HCT116 (cell line): ENCODE measurements around the gene DOCK11. TPM values are rescaled to one million over a fixed set of nuclear protein-coding genes. Genes with fewer than 3 reads are reported as not detected.

Experiments used
- ATAC-seq: fragments of 200-7000 bp; cut with Tn5 transposase; 2 replicates; pipeline ENCODE4 v1.9.1; 2020; ENCODE audit warnings: mild to moderate bottlenecking, moderate library complexity
- BruUV-seq: library from RNA; stranded (reverse); fragments of 400-500 nt; replicated peaks from 2 replicates; lab custom pipeline; 2021; lab: Mats Ljungman, UMichigan
- CTCF ChIA-PET: fragments of 300-600 bp; sonication (Branson Sonifier 250); formaldehyde crosslinking; loops from one replicate; lab custom pipeline; 2021; ENCODE audit warnings: antibody characterized with exemption; lab: Charles Lee
- POLR2A ChIA-PET: fragments of 300-600, 350-600 bp; sonication (Branson Sonifier 250); formaldehyde crosslinking; loops from one replicate; lab custom pipeline; 2021; ENCODE audit warnings: antibody characterized with exemption; lab: Charles Lee
- RAD21 ChIA-PET, 2 experiments: fragments of 300-600 bp; sonication (Branson Sonifier 250); formaldehyde crosslinking; loops; one replicate each; lab custom pipeline; 2023; ENCODE audit warnings: low total read pairs in 2 of 2; ENCODE audit not compliant: uncharacterized antibody in 2 of 2, unreplicated experiment in 2 of 2, low non-redundant PET in 1 of 2; lab: Charles Lee
- DNase-seq: peaks from one replicate; pipeline ENCODE4 v3.0.0-alpha.2; 2010; ENCODE audit warnings: low read depth, low spot score
- H2AFZ ChIP-seq: fragments of 200-600 bp; shearing (Covaris generic), sonication (generic); 2 replicates; pipeline ENCODE4 v1.6.1; 2017; ENCODE audit warnings: low read depth, mixed run types, mixed read lengths, antibody characterized with exemption, low read length; ENCODE audit not compliant: poor library complexity, severe bottlenecking
- H3K27ac ChIP-seq: 2 replicates; pipeline ENCODE4 v1.5.1; 2012; ENCODE audit warnings: low read depth, low read length
- H3K27me3 ChIP-seq: fragments of 200-600 bp; sonication (generic); 2 replicates; pipeline ENCODE4 v1.6.1; 2016; ENCODE audit warnings: mixed run types, low read length, mixed read lengths; ENCODE audit not compliant: insufficient read depth
- H3K36me3 ChIP-seq, 2 experiments: fragments of 200-500 bp in 1 of 2; fragments of 200-600 bp in 1 of 2; sonication (Bioruptor generic) in 1 of 2; sonication (generic) in 1 of 2; 2 replicates each; pipeline versions ENCODE4 v1.5.1 to v1.6.1; 2014 to 2016; ENCODE audit warnings: low read length in 2 of 2, inconsistent platforms in 1 of 2, mixed read lengths in 1 of 2, mixed run types in 1 of 2; ENCODE audit not compliant: insufficient read depth in 2 of 2, control insufficient read depth in 1 of 2
- H3K4me1 ChIP-seq, 2 experiments: fragments of 200-600 bp in 1 of 2; sonication (generic) in 1 of 2; 2 replicates each; pipeline versions ENCODE4 v1.5.1 to v1.6.1; 2012 to 2017; ENCODE audit warnings: low read length in 2 of 2, inconsistent platforms in 1 of 2, mild to moderate bottlenecking in 1 of 2, mixed read lengths in 1 of 2, mixed run types in 1 of 2, moderate library complexity in 1 of 2; ENCODE audit not compliant: insufficient read depth in 2 of 2, control insufficient read depth in 1 of 2
- H3K4me2 ChIP-seq: fragments of 200-600 bp; sonication (generic); 2 replicates; pipeline ENCODE4 v1.6.1; 2017; ENCODE audit warnings: mixed run types, low read length, mixed read lengths
- H3K4me3 ChIP-seq, 2 experiments: fragments of 200-600 bp in 1 of 2; sonication (generic) in 1 of 2; replicated peaks in 1 of 2; 2 replicates each; pipeline ENCODE4 v1.5.1; 2011 to 2016; ENCODE audit warnings: low read length in 2 of 2, control low read depth in 1 of 2, low read depth in 1 of 2, mild to moderate bottlenecking in 1 of 2, mixed read lengths in 1 of 2, mixed run types in 1 of 2
- H3K79me2 ChIP-seq: fragments of 200-600 bp; sonication (generic); 2 replicates; pipeline ENCODE4 v1.6.1; 2017; ENCODE audit warnings: mild to moderate bottlenecking, mixed run types, low read length, moderate library complexity, mixed read lengths; ENCODE audit not compliant: insufficient read depth
- H3K9ac ChIP-seq: fragments of 200-600 bp; sonication (generic); 2 replicates; pipeline ENCODE4 v1.6.1; 2016; ENCODE audit warnings: low read length, mixed read lengths
- H3K9me2 ChIP-seq: fragments of 200-600 bp; sonication (generic), shearing (Covaris generic); 2 replicates; pipeline ENCODE4 v1.6.1; 2017; ENCODE audit warnings: mixed run types, mild to moderate bottlenecking, moderate library complexity; ENCODE audit not compliant: insufficient read depth
- H3K9me3 ChIP-seq, 2 experiments: fragments of 200-500 bp in 1 of 2; fragments of 200-600 bp in 1 of 2; sonication (Bioruptor generic) in 1 of 2; sonication (generic) in 1 of 2; 2 replicates each; pipeline ENCODE4 v1.6.1; 2014 to 2017; ENCODE audit warnings: low read length in 2 of 2, mixed read lengths in 2 of 2, inconsistent platforms in 1 of 2, low read depth in 1 of 2, mild to moderate bottlenecking in 1 of 2, mixed run types in 1 of 2, moderate library complexity in 1 of 2; ENCODE audit not compliant: control insufficient read depth in 1 of 2, insufficient read depth in 1 of 2
- H4K20me1 ChIP-seq: fragments of 200-600 bp; sonication (generic), shearing (Covaris generic); 2 replicates; pipeline ENCODE4 v1.6.1; 2017; ENCODE audit warnings: mixed run types, mild to moderate bottlenecking, moderate library complexity; ENCODE audit not compliant: insufficient read depth
- CBX3 ChIP-seq: IDR thresholded peaks from 2 replicates; pipeline ENCODE4 v1.6.1; 2012; ENCODE audit warnings: low read depth
- ELF1 ChIP-seq: IDR thresholded peaks from 2 replicates; pipeline ENCODE4 v1.6.1; 2012; ENCODE audit warnings: low read depth, borderline replicate concordance
- EZH2 ChIP-seq: fragments of 200-600 bp; sonication (generic); IDR thresholded peaks from 2 replicates; pipeline ENCODE4 v1.6.1; 2017; ENCODE audit warnings: antibody characterized with exemption, mixed run types
- EZH2phosphoT487 ChIP-seq: fragments of 200-600 bp; IDR thresholded peaks from 2 replicates; pipeline ENCODE4 v1.6.1; 2018; ENCODE audit warnings: antibody characterized with exemption, borderline replicate concordance
- FOSL1 ChIP-seq: IDR thresholded peaks from 2 replicates; pipeline ENCODE4 v1.6.1; 2012; ENCODE audit warnings: low read depth
- JUND ChIP-seq: IDR thresholded peaks from 2 replicates; pipeline ENCODE4 v1.6.1; 2012
- POLR2A ChIP-seq: IDR thresholded peaks from 2 replicates; pipeline ENCODE4 v1.7.0; 2011; ENCODE audit warnings: borderline replicate concordance; ENCODE audit not compliant: insufficient read depth, insufficient read length; ENCODE audit errors: extremely low read depth
- POLR2AphosphoS5 ChIP-seq: IDR thresholded peaks from 2 replicates; pipeline ENCODE4 v1.6.1; 2011; ENCODE audit warnings: mild to moderate bottlenecking, low read depth, low read length, moderate library complexity
- RAD21 ChIP-seq: IDR thresholded peaks from 2 replicates; pipeline ENCODE4 v1.6.1; 2012; ENCODE audit warnings: low read depth, mild to moderate bottlenecking
- SP1 ChIP-seq: IDR thresholded peaks from 2 replicates; pipeline ENCODE4 v1.6.1; 2012; ENCODE audit warnings: low read depth
- TCF7L2 ChIP-seq: IDR thresholded peaks from 2 replicates; pipeline ENCODE4 v1.7.0; 2011; ENCODE audit warnings: borderline replicate concordance, inconsistent platforms; ENCODE audit not compliant: insufficient read depth, insufficient read length; ENCODE audit errors: extremely low read depth
- ZFX ChIP-seq: fragments of 450-650 bp; IDR thresholded peaks from 2 replicates; pipeline ENCODE4 v1.6.1; 2017
- ZNF274 ChIP-seq: fragments of 200-500 bp; sonication (Bioruptor generic); IDR thresholded peaks from 2 replicates; pipeline ENCODE4 v1.6.1; 2014; ENCODE audit warnings: mild to moderate bottlenecking, low read depth, low read length, inconsistent platforms
- intact Hi-C: fragments of 100-400 bp; cut with micrococcal nuclease; formaldehyde crosslinking; loops from 2 replicates; pipeline ENCODE4 v1.10.0; 2022
- total RNA-seq: library from RNA; stranded (reverse); gene quantifications from one replicate; pipeline ENCODE4 v1.2.1, GENCODE V29; 2021; ENCODE audit not compliant: unreplicated experiment
- TF ChIP-seq, protein P1 (sequence below): IDR thresholded peaks from 2 replicates; pipeline ENCODE4 v1.6.1; 2011; ENCODE audit warnings: mild to moderate bottlenecking, low read length, moderate library complexity; ENCODE audit not compliant: insufficient replicate concordance; ENCODE audit errors: extremely low read depth
- TF ChIP-seq, protein P2 (sequence below): IDR thresholded peaks from 2 replicates; pipeline ENCODE4 v1.6.1; 2012
- TF ChIP-seq, protein P3 (sequence below), 3 experiments: fragments of 200-600 bp in 1 of 3; sonication (generic) in 1 of 3; IDR thresholded peaks in 2 of 3; conservative IDR thresholded peaks in 1 of 3; 2 replicates each; pipeline ENCODE4 v1.5.1; 2012 to 2017; ENCODE audit warnings: low read depth in 2 of 3, low read length in 2 of 3, antibody characterized with exemption in 1 of 3, borderline replicate concordance in 1 of 3, control low read depth in 1 of 3, mild to moderate bottlenecking in 1 of 3, mixed read lengths in 1 of 3, mixed run types in 1 of 3, moderate library complexity in 1 of 3; ENCODE audit not compliant: insufficient read depth in 1 of 3
- TF ChIP-seq, protein P4 (sequence below): IDR thresholded peaks from 2 replicates; pipeline ENCODE4 v1.6.1; 2012

DOCK11 gene
- total RNA-seq, 1 experiment from 2014 or later: 0.59 TPM

DNA sequence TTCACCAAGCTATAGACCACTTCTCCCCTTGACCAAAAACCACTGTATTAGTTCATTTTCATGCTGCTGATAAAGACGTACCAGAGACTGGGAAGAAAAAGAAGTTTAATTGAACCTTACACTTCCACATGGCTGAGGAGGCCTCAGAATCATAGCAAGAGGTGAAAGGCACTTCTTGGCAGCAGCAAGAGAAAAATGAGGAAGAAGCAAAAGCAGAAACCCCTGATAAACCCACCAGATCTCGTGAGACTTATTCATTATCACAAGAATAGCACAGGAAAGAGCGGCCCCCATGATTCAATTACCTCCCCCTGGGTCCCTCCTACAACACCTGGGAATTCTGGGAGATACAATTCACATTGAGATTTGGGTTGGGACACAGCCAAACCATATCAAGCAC, 97.8 kb downstream of the DOCK11 start:
- no TSS peak for BruUV-seq
- Histone ChIP-seq H3K4me3 (no peak overlapping the region), H3K27me3 (no peaks in the 10 kb centered on the region), H3K36me3 (no peaks in the 10 kb centered on the region), H4K20me1 (no peaks in the 10 kb centered on the region), H3K27ac (no peak overlapping the region), H2AFZ (no peak overlapping the region), H3K9ac (no peak overlapping the region), H3K79me2 (no peaks in the 10 kb centered on the region), H3K9me3 (no peaks in the 10 kb centered on the region), H3K4me1 (no peaks in the 10 kb centered on the region), H3K9me2 (no peaks in the 10 kb centered on the region), H3K4me2 (no peak overlapping the region)
- TF ChIP-seq ZFX: no peak
- TF ChIP-seq CBX3: no peak
- TF ChIP-seq FOSL1: no peak
- no peak for TF ChIP-seq POLR2A
- no peak for TF ChIP-seq SP1
- TF ChIP-seq EZH2phosphoT487: no peak
- no peak for TF ChIP-seq ELF1
- TF ChIP-seq RAD21: no peak
- TF ChIP-seq, protein P1, sequence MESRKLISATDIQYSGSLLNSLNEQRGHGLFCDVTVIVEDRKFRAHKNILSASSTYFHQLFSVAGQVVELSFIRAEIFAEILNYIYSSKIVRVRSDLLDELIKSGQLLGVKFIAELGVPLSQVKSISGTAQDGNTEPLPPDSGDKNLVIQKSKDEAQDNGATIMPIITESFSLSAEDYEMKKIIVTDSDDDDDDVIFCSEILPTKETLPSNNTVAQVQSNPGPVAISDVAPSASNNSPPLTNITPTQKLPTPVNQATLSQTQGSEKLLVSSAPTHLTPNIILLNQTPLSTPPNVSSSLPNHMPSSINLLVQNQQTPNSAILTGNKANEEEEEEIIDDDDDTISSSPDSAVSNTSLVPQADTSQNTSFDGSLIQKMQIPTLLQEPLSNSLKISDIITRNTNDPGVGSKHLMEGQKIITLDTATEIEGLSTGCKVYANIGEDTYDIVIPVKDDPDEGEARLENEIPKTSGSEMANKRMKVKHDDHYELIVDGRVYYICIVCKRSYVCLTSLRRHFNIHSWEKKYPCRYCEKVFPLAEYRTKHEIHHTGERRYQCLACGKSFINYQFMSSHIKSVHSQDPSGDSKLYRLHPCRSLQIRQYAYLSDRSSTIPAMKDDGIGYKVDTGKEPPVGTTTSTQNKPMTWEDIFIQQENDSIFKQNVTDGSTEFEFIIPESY: no peak
- no peak for TF ChIP-seq ZNF274
- TF ChIP-seq, protein P2, sequence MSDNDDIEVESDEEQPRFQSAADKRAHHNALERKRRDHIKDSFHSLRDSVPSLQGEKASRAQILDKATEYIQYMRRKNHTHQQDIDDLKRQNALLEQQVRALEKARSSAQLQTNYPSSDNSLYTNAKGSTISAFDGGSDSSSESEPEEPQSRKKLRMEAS: no peak
- TF ChIP-seq, protein P3, sequence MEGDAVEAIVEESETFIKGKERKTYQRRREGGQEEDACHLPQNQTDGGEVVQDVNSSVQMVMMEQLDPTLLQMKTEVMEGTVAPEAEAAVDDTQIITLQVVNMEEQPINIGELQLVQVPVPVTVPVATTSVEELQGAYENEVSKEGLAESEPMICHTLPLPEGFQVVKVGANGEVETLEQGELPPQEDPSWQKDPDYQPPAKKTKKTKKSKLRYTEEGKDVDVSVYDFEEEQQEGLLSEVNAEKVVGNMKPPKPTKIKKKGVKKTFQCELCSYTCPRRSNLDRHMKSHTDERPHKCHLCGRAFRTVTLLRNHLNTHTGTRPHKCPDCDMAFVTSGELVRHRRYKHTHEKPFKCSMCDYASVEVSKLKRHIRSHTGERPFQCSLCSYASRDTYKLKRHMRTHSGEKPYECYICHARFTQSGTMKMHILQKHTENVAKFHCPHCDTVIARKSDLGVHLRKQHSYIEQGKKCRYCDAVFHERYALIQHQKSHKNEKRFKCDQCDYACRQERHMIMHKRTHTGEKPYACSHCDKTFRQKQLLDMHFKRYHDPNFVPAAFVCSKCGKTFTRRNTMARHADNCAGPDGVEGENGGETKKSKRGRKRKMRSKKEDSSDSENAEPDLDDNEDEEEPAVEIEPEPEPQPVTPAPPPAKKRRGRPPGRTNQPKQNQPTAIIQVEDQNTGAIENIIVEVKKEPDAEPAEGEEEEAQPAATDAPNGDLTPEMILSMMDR (IDR thresholded peaks at IDR 0.05 in 2 of 3, conservative IDR thresholded peaks at IDR 0.05 in 1 of 3; ENCODE audit: borderline replicate concordance in 1 of 3, insufficient read depth in 1 of 3, low read depth in 2 of 3, low read length in 2 of 3): no peak
- TF ChIP-seq POLR2AphosphoS5: no peak
- TF ChIP-seq TCF7L2: no peak
- no peak for TF ChIP-seq EZH2
- TF ChIP-seq, protein P4, sequence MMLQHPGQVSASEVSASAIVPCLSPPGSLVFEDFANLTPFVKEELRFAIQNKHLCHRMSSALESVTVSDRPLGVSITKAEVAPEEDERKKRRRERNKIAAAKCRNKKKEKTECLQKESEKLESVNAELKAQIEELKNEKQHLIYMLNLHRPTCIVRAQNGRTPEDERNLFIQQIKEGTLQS: no peak
- TF ChIP-seq JUND: no peak
- POLR2A ChIA-PET: no interaction called here
- RAD21 ChIA-PET: no interaction called here
- intact Hi-C loops: no loop called here
- CTCF ChIA-PET: no interaction called here
- DNase-seq (no peak), ATAC-seq (no peak)
